K562 (cell line): Measurements from ENCODE around the gene TBC1D5. TPM values are rescaled to one million over a fixed set of nuclear protein-coding genes. Genes with fewer than 3 reads are reported as not detected.
A peak's percentile ranks its signal among the peaks of the same experiment; 100 is the strongest.

ENCODE experiments used
- ARID3B ChIP-seq: fragments of 250-450 bp; sonication (Bioruptor Pico); IDR thresholded peaks from 2 replicates; pipeline ENCODE4 v1.4.0; 2020; ENCODE audit warnings: borderline replicate concordance
- ASH1L ChIP-seq: fragments of 450-650 bp; IDR thresholded peaks from 2 replicates; pipeline ENCODE4 v1.6.1; 2018; ENCODE audit warnings: borderline replicate concordance, mild to moderate bottlenecking, low read depth; ENCODE audit not compliant: partially characterized antibody
- ETS1 ChIP-seq: conservative IDR thresholded peaks from 2 replicates; pipeline ENCODE4 v1.6.1; 2011; ENCODE audit warnings: low read depth, mild to moderate bottlenecking, low read length; ENCODE audit not compliant: control insufficient read depth
- HBP1 ChIP-seq: fragments of 450-650 bp; formaldehyde crosslinking; IDR thresholded peaks from 2 replicates; pipeline ENCODE4 v1.4.0; 2022; ENCODE audit warnings: missing genetic modification characterization
- HDAC1 ChIP-seq, 2 experiments: fragments of 450-650 bp; IDR thresholded peaks; 2 replicates each; pipeline ENCODE4 v1.6.1; 2016 to 2017; ENCODE audit warnings: inconsistent platforms in 1 of 2, mild to moderate bottlenecking in 1 of 2, moderate library complexity in 1 of 2
- NFE2 ChIP-seq: IDR thresholded peaks from 2 replicates; pipeline ENCODE4 v1.6.1; 2014; ENCODE audit warnings: antibody characterized with exemption, low read depth
- NFIC ChIP-seq: fragments of 450-650 bp; IDR thresholded peaks from 2 replicates; pipeline ENCODE4 v1.6.1; 2017; ENCODE audit warnings: mild to moderate bottlenecking, inconsistent platforms
- NFXL1 ChIP-seq: fragments of 450-650 bp; formaldehyde crosslinking; IDR thresholded peaks from 2 replicates; pipeline ENCODE4 v1.4.0; 2021; ENCODE audit warnings: mild to moderate bottlenecking
- PHF20 ChIP-seq: fragments of 450-650 bp; IDR thresholded peaks from 2 replicates; pipeline ENCODE4 v1.6.1; 2018; ENCODE audit not compliant: partially characterized antibody
- SRF ChIP-seq, 2 experiments: fragments of 250-450, 450-650 bp in 1 of 2; sonication (Bioruptor Pico) in 1 of 2; sonication (generic) in 1 of 2; formaldehyde crosslinking; IDR thresholded peaks; 2 replicates each; pipeline versions ENCODE4 v1.5.0 to v1.5.1; 2020 to 2022; ENCODE audit warnings: mild to moderate bottlenecking in 1 of 2, missing genetic modification reagents in 1 of 2
- TAF7 ChIP-seq: fragments of 450-650 bp; IDR thresholded peaks from 2 replicates; pipeline ENCODE4 v1.6.1; 2016; ENCODE audit warnings: missing genetic modification characterization, missing compliant biosample characterization
- THRB ChIP-seq: fragments of 450-650 bp; formaldehyde crosslinking; conservative IDR thresholded peaks from 2 replicates; pipeline ENCODE4 v1.4.0; 2022; ENCODE audit warnings: mild to moderate bottlenecking, missing genetic modification characterization
- VEZF1 ChIP-seq: fragments of 200-800 bp; sonication (Bioruptor generic); IDR thresholded peaks from 2 replicates; pipeline ENCODE4 v1.6.1; 2017; ENCODE audit warnings: missing genetic modification characterization, missing compliant biosample characterization
- ZMIZ1 ChIP-seq, 2 experiments: fragments of 150-350 bp in 1 of 2; IDR thresholded peaks; 2 replicates each; pipeline ENCODE4 v1.6.1; 2012 to 2016; ENCODE audit warnings: low read depth in 2 of 2, low read length in 2 of 2, mild to moderate bottlenecking in 1 of 2, moderate library complexity in 1 of 2
- polyA plus RNA-seq, 8 experiments: library from polyadenylated mRNA; depleted of rRNA in 4 of 8; stranded (reverse) in 5 of 8; unstranded in 3 of 8; fragments of >200 nt; fragmentation: Nextera tagmentation in 2 of 8; fragmentation: Illumina TruSeq in 1 of 8; extraction: Ambion mirVana in 2 of 8; extraction: Trizol in 1 of 8; gene quantifications; 2 replicates each; pipeline versions ENCODE4 v1.2.1 to v1.2.3, GENCODE V29; 2011 to 2014; ENCODE audit warnings: inconsistent platforms in 1 of 8, missing spikeins in 1 of 8
- total RNA-seq, 7 experiments: library from RNA; depleted of rRNA in 6 of 7; stranded (reverse); fragments of >200 nt in 6 of 7; fragmentation: Illumina TruSeq in 2 of 7; extraction: Trizol in 2 of 7; gene quantifications; 2 replicates each; pipeline versions ENCODE4 v1.2.1 to v1.2.3, GENCODE V29; 2011 to 2021; ENCODE audit warnings: low replicate concordance in 1 of 7

Gene TBC1D5
- total and polyA plus RNA-seq, 9 of the 15 experiments (the other 6 are each of a cell fraction or from before 2014, with no cell fraction given): 2.9 to 38.1 (median 25.6) TPM

- peak; percentile 28; the same call in 1 of the 2 replicates for TF ChIP-seq NFIC
- TF ChIP-seq ARID3B (CRISPR knock-in tag): 0 out of 2 replicates have a peak, but pooled peaks have one; percentile 34
- 0 out of 4 replicates have a peak, but pooled peaks of 1 of the 2 experiments have one; percentile 12 for TF ChIP-seq ZMIZ1 (IDR thresholded peaks at IDR 0.05; ENCODE audit: low read depth in 2 of 2, low read length in 2 of 2)
- no peak; a peak in 3 of 4 replicates for TF ChIP-seq SRF (CRISPR knock-in tag; IDR thresholded peaks at IDR 0.05)
- 0 out of 2 replicates have a peak, but pooled peaks have one; percentile 86 for TF ChIP-seq HBP1 (CRISPR knock-in tag)
- TF ChIP-seq NFXL1 (CRISPR knock-in tag): 0 out of 2 replicates have a peak, but pooled peaks have one; percentile 62
- peak; percentile 69 for TF ChIP-seq TAF7 (tag)
- TF ChIP-seq VEZF1 (CRISPR knock-in tag): peak; percentile 97
- TF ChIP-seq NFE2: peak; percentile 19; the same call in 1 of the 2 replicates
- TF ChIP-seq PHF20: peak; percentile 67
- TF ChIP-seq ASH1L: no peak
- TF ChIP-seq HDAC1 (IDR thresholded peaks at IDR 0.05): peak in 1 of 2 experiments; percentile 82; a peak in 2 of 4 replicates
- peak; percentile 86; the same call in 1 of the 2 replicates for TF ChIP-seq THRB (CRISPR knock-in tag)
- peak; percentile 82 for TF ChIP-seq ETS1
Measured at GRCh38 chr3:17742102-17742879, at the start of gene TBC1D5 (continued).
